ENCODE data around the gene TNFAIP8.

GRCh38 chr5:119318256-119318894 lies 37.4 kb upstream of the TNFAIP8 start:
- TF ChIP-seq, protein P1, sequence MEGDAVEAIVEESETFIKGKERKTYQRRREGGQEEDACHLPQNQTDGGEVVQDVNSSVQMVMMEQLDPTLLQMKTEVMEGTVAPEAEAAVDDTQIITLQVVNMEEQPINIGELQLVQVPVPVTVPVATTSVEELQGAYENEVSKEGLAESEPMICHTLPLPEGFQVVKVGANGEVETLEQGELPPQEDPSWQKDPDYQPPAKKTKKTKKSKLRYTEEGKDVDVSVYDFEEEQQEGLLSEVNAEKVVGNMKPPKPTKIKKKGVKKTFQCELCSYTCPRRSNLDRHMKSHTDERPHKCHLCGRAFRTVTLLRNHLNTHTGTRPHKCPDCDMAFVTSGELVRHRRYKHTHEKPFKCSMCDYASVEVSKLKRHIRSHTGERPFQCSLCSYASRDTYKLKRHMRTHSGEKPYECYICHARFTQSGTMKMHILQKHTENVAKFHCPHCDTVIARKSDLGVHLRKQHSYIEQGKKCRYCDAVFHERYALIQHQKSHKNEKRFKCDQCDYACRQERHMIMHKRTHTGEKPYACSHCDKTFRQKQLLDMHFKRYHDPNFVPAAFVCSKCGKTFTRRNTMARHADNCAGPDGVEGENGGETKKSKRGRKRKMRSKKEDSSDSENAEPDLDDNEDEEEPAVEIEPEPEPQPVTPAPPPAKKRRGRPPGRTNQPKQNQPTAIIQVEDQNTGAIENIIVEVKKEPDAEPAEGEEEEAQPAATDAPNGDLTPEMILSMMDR (IDR thresholded peaks at IDR 0.05), result no peak
- TF ChIP-seq POLR2AphosphoS5 (IDR thresholded peaks at IDR 0.05; ENCODE audit: low read depth, low read length) (no peak), REST (IDR thresholded peaks at IDR 0.05; ENCODE audit: insufficient read depth in 1 of 2, low read depth in 2 of 2, low read length in 1 of 2) (no peak), TCF7L2 (IDR thresholded peaks at IDR 0.05; ENCODE audit: low read depth, low read length) (no peak)
